Urothelium cell line (cell line): ENCODE results near the gene CLEC20A.
"Not testable (repeated sequence)": the region's sequence is repeated elsewhere in the genome, so short reads cannot be mapped to it uniquely, and the experiment has no call there.

Experiments
- DNase-seq: peaks from one replicate; pipeline ENCODE4 v3.0.0; 2011; ENCODE audit warnings: low spot score, mixed read lengths
- FAIRE-seq: peaks from 2 replicates; lab custom pipeline; 2011; peaks lifted over from hg19 to GRCh38; lab: Jason Lieb, UNC

CLEC20A gene

GRCh38 chr1:178529364-178530036, 32.7 kb upstream of the CLEC20A start:
- FAIRE-seq, result no peak

GRCh38 chr1:178528953-178529335, 32.2 kb upstream of the CLEC20A start:
- FAIRE-seq (no peak), DNase-seq (no peak)

More at GRCh38 chr1:178529364-178530036, 32.7 kb upstream of the CLEC20A start:
- DNase-seq, result no peak

GRCh38 chr1:178528228-178528952, 31.6 kb upstream of the CLEC20A start:
- no peak for FAIRE-seq

GRCh38 chr1:178527117-178527516, 30.4 kb upstream of the CLEC20A start:
- FAIRE-seq, result no peak
- no peak for DNase-seq

More at GRCh38 chr1:178528228-178528952, 31.6 kb upstream of the CLEC20A start:
- no peak for DNase-seq

- DNase-seq, result no peak
- no peak for FAIRE-seq
These were observed 24.5 kb upstream of the CLEC20A start for GRCh38 chr1:178521241-178521640.

GRCh38 chr1:178520803-178521202, 24.0 kb upstream of the CLEC20A start:
- FAIRE-seq (no peak), DNase-seq (no peak)

- DNase-seq (no peak), FAIRE-seq (no peak)
These were observed 22.1 kb upstream of the CLEC20A start for GRCh38 chr1:178518894-178519293.

- FAIRE-seq (no peak), DNase-seq (no peak)
These were observed 19.3 kb upstream of the CLEC20A start for GRCh38 chr1:178516110-178516509.

GRCh38 chr1:178513278-178513983, 16.7 kb upstream of the CLEC20A start:
- DNase-seq, result no peak
- no peak for FAIRE-seq

GRCh38 chr1:178512566-178513277, 16.0 kb upstream of the CLEC20A start, which contains the start of gene TEX35:
Gene TEX35, plus strand, starts transcription at chr1:178513109. Its CDS starts 80 bp downstream, at chr1:178513189.
- no peak for DNase-seq
- FAIRE-seq, result no peak

GRCh38 chr1:178510155-178510554, 13.4 kb upstream of the CLEC20A start:
- FAIRE-seq (no peak), DNase-seq (no peak)

- DNase-seq (no peak), FAIRE-seq (no peak)
These were observed 12.7 kb upstream of the CLEC20A start for GRCh38 chr1:178509414-178510007.

- FAIRE-seq (no peak), DNase-seq (no peak)
These were observed 9.9 kb upstream of the CLEC20A start for GRCh38 chr1:178506669-178507068.

GRCh38 chr1:178506177-178506576, 9.4 kb upstream of the CLEC20A start:
- FAIRE-seq, result no peak
- no peak for DNase-seq

GRCh38 chr1:178504286-178504685, 7.5 kb upstream of the CLEC20A start:
- FAIRE-seq, result no peak

GRCh38 chr1:178503849-178504248, 7.1 kb upstream of the CLEC20A start:
- no peak for DNase-seq
- FAIRE-seq, result no peak

More at GRCh38 chr1:178504286-178504685, 7.5 kb upstream of the CLEC20A start:
- DNase-seq, result no peak

- FAIRE-seq, DNase-seq: not testable (repeated sequence)
These were observed 6.6 kb upstream of the CLEC20A start for GRCh38 chr1:178503316-178503715.

- FAIRE-seq (no peak), DNase-seq (no peak)
These were observed 6.1 kb upstream of the CLEC20A start for GRCh38 chr1:178502856-178503255.

- DNase-seq (no peak), FAIRE-seq (no peak)
These were observed 5.6 kb upstream of the CLEC20A start for GRCh38 chr1:178502330-178502714.

GRCh38 chr1:178501705-178502329, 5.1 kb upstream of the CLEC20A start:
- no peak for FAIRE-seq
- peak; percentile 74 for DNase-seq
